WTC11 (cell line): ENCODE measurements around the gene DYNLT3.

Experiments used
- CBFB ChIP-seq: sonication (generic); formaldehyde crosslinking; IDR thresholded peaks from 2 replicates; pipeline ENCODE4 v1.8.1; 2022; ENCODE audit warnings: mild to moderate bottlenecking, low read depth, missing genetic modification reagents
- CREB1 ChIP-seq: sonication (generic); formaldehyde crosslinking; IDR thresholded peaks from 2 replicates; pipeline ENCODE4 v1.8.0; 2023; ENCODE audit warnings: mild to moderate bottlenecking, missing genetic modification reagents
- CTCF ChIP-seq: fragments of 200-600 bp; IDR thresholded peaks from 2 replicates; pipeline ENCODE4 v1.8.0; 2022; ENCODE audit warnings: antibody characterized with exemption
- ESRRA ChIP-seq: sonication (generic); formaldehyde crosslinking; IDR thresholded peaks from 2 replicates; pipeline ENCODE4 v1.8.1; 2022; ENCODE audit warnings: mild to moderate bottlenecking, missing genetic modification reagents, borderline replicate concordance
- FOXK1 ChIP-seq: sonication (generic); formaldehyde crosslinking; IDR thresholded peaks from 2 replicates; pipeline ENCODE4 v1.8.0; 2022; ENCODE audit warnings: mild to moderate bottlenecking, moderate library complexity, missing genetic modification reagents
- JUN ChIP-seq: sonication (generic); formaldehyde crosslinking; IDR thresholded peaks from 2 replicates; pipeline ENCODE4 v1.8.0; 2023; ENCODE audit warnings: mild to moderate bottlenecking, missing genetic modification reagents
- TCF7 ChIP-seq: sonication (generic); formaldehyde crosslinking; IDR thresholded peaks from 2 replicates; pipeline ENCODE4 v1.8.0; 2022; ENCODE audit warnings: mild to moderate bottlenecking, low read depth, missing genetic modification reagents, moderate library complexity
- USF1 ChIP-seq: sonication (generic); formaldehyde crosslinking; IDR thresholded peaks from 2 replicates; pipeline ENCODE4 v1.8.0; 2022; ENCODE audit warnings: mild to moderate bottlenecking, missing genetic modification reagents
- ZNF121 ChIP-seq: sonication (generic); formaldehyde crosslinking; IDR thresholded peaks from 2 replicates; pipeline ENCODE4 v1.8.0; 2023; ENCODE audit warnings: missing genetic modification reagents
- ZNF263 ChIP-seq: sonication (generic); formaldehyde crosslinking; IDR thresholded peaks from 2 replicates; pipeline ENCODE4 v1.8.1; 2022; ENCODE audit warnings: low read depth, mild to moderate bottlenecking, moderate library complexity, missing genetic modification reagents
- ZNF512 ChIP-seq: sonication (generic); formaldehyde crosslinking; IDR thresholded peaks from 2 replicates; pipeline ENCODE4 v1.8.1; 2022; ENCODE audit warnings: missing genetic modification reagents, borderline replicate concordance
- TF ChIP-seq, protein P1 (sequence below): sonication (generic); formaldehyde crosslinking; IDR thresholded peaks from 2 replicates; pipeline ENCODE4 v1.8.0; 2023; ENCODE audit warnings: mild to moderate bottlenecking, missing genetic modification reagents
- TF ChIP-seq, protein P2 (sequence below): sonication (generic); formaldehyde crosslinking; IDR thresholded peaks from 2 replicates; pipeline ENCODE4 v1.8.1; 2022; ENCODE audit warnings: low read depth, missing genetic modification reagents, borderline replicate concordance

DNA sequence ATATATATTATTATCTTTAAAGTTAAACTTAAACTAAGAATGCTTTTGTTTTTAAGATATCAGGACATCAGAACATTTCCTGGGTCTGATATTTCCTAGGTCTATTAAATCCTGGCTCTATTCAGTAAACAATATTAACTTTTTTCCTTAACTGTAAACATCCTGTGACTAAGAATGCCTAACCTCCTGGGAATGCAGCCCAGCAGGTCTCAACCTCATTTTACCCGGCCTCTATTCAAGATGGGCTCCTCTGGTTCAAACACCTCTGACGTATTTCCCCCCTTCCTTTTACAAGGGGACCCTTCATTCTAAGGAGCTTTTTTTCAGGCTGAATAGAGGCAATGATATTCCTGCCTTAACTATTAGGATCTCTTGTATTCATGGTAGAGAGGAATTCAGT lies 35.8 kb upstream of the DYNLT3 start:
- TF ChIP-seq CTCF (no peak), FOXK1 (CRISPR knock-in tag) (no peak), ZNF121 (no peak), ESRRA (CRISPR knock-in tag) (no peak), ZNF263 (CRISPR knock-in tag) (no peak), USF1 (no peak), CBFB (CRISPR knock-in tag) (no peak), JUN (CRISPR knock-in tag) (no peak), ZNF512 (CRISPR knock-in tag) (no peak), CREB1 (CRISPR knock-in tag) (no peak), TCF7 (no peak)
- TF ChIP-seq, protein P1, sequence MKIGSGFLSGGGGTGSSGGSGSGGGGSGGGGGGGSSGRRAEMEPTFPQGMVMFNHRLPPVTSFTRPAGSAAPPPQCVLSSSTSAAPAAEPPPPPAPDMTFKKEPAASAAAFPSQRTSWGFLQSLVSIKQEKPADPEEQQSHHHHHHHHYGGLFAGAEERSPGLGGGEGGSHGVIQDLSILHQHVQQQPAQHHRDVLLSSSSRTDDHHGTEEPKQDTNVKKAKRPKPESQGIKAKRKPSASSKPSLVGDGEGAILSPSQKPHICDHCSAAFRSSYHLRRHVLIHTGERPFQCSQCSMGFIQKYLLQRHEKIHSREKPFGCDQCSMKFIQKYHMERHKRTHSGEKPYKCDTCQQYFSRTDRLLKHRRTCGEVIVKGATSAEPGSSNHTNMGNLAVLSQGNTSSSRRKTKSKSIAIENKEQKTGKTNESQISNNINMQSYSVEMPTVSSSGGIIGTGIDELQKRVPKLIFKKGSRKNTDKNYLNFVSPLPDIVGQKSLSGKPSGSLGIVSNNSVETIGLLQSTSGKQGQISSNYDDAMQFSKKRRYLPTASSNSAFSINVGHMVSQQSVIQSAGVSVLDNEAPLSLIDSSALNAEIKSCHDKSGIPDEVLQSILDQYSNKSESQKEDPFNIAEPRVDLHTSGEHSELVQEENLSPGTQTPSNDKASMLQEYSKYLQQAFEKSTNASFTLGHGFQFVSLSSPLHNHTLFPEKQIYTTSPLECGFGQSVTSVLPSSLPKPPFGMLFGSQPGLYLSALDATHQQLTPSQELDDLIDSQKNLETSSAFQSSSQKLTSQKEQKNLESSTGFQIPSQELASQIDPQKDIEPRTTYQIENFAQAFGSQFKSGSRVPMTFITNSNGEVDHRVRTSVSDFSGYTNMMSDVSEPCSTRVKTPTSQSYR (CRISPR knock-in tag) = no peak
- TF ChIP-seq, protein P2, sequence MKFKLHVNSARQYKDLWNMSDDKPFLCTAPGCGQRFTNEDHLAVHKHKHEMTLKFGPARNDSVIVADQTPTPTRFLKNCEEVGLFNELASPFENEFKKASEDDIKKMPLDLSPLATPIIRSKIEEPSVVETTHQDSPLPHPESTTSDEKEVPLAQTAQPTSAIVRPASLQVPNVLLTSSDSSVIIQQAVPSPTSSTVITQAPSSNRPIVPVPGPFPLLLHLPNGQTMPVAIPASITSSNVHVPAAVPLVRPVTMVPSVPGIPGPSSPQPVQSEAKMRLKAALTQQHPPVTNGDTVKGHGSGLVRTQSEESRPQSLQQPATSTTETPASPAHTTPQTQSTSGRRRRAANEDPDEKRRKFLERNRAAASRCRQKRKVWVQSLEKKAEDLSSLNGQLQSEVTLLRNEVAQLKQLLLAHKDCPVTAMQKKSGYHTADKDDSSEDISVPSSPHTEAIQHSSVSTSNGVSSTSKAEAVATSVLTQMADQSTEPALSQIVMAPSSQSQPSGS (CRISPR knock-in tag) = no peak
